Kidney epithelial cell (primary cell): ENCODE results near the gene UBQLN4. TPM values are rescaled to one million over a fixed set of nuclear protein-coding genes. Genes with fewer than 3 reads are reported as not detected.

Experiments used
- DNase-seq: peaks from one replicate; pipeline ENCODE4 v3.0.0-alpha.2; 2010; ENCODE audit warnings: low read depth
- H3K27me3 ChIP-seq: 2 replicates; pipeline ENCODE4 v1.6.0; 2011; ENCODE audit warnings: low read length; ENCODE audit not compliant: control insufficient read depth, insufficient read depth
- H3K36me3 ChIP-seq: 2 replicates; pipeline ENCODE4 v1.5.1; 2011; ENCODE audit warnings: low read length; ENCODE audit not compliant: control insufficient read depth, insufficient read depth
- H3K4me3 ChIP-seq: 2 replicates; pipeline ENCODE4 v1.5.1; 2011; ENCODE audit warnings: low read depth, mild to moderate bottlenecking, control low read depth, low read length
- total RNA-seq: library from RNA; depleted of rRNA; stranded (reverse); fragments of >200 nt; gene quantifications from 2 replicates; pipeline ENCODE4 v1.2.3, GENCODE V29; 2015
- TF ChIP-seq, protein P1 (sequence below): IDR thresholded peaks from 2 replicates; pipeline ENCODE4 v1.5.1; 2011; ENCODE audit warnings: mild to moderate bottlenecking, moderate library complexity, low read length, control low read depth, inconsistent platforms; ENCODE audit not compliant: insufficient read depth, poor library complexity, severe bottlenecking

The UBQLN4 gene
- total RNA-seq, 1 donor from 2014 or later = 28.2 TPM

DNA sequence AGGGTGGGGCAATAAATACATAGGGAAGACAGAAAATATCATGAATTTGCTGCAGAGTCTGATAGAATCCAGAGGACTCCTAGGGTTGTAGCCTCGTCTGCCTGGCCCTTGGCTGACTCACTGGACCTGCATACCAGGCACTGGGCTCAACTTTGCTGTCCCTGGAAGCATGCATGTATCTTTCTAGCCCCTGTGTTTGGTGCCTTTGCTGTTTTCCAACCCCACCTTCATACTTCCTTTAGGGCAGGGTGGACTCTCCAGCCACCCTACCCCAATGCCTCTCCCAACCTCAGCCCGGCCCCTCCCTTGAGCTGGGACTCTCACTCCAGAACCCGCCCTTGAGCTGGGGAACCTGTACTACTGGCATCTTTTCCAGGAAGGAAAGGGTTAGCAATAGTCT, 8.6 kb upstream of the UBQLN4 start:
- no peak for DNase-seq

DNA sequence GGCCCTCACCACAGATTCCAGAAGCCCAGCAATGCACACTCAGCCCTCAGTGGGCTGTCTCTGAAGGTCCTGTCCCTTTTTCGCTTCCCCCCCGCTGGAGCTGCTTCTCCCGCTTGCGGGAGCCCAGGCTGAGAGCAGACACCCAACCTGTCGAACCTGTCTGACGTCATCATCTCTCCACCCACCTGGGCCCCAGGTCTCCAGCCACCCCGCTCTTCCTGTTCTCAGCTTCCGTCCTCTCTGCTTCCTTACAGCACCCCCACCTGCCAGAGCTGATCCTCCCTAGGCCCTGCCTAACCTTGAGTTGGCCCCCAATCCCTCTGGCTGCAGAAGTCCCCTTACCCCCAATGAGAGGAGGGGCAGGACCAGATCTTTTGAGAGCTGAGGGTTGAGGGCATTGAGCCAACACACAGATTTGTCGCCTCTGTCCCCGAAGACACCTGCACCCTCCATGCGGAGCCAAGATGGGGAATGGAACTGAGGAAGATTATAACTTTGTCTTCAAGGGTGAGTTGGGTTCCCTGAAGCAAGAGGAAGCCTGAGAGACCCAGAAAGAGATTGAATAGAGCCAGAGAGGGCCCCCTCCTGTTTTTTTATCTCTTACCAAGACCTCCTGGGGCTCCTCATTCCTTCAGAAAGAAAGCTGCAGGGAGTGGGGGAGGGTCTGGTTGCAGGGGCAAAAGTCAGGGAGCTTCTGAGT, 7.5 kb upstream of the UBQLN4 start, which contains the start of gene RAB25:
Gene RAB25 (plus strand): TSS at position 224 of the 700 bp plus-strand sequence. CDS start 241 bp downstream, at position 465.
- TF ChIP-seq, protein P1, sequence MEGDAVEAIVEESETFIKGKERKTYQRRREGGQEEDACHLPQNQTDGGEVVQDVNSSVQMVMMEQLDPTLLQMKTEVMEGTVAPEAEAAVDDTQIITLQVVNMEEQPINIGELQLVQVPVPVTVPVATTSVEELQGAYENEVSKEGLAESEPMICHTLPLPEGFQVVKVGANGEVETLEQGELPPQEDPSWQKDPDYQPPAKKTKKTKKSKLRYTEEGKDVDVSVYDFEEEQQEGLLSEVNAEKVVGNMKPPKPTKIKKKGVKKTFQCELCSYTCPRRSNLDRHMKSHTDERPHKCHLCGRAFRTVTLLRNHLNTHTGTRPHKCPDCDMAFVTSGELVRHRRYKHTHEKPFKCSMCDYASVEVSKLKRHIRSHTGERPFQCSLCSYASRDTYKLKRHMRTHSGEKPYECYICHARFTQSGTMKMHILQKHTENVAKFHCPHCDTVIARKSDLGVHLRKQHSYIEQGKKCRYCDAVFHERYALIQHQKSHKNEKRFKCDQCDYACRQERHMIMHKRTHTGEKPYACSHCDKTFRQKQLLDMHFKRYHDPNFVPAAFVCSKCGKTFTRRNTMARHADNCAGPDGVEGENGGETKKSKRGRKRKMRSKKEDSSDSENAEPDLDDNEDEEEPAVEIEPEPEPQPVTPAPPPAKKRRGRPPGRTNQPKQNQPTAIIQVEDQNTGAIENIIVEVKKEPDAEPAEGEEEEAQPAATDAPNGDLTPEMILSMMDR = no peak
- Histone ChIP-seq H3K27me3 (no peaks in the 10 kb centered on the region), H3K36me3 (no peaks in the 10 kb centered on the region), H3K4me3 (peak within 1 kb of the TSS; percentile 6)
- no peak for DNase-seq

More for the DNA sequence above, 8.6 kb upstream of the UBQLN4 start:
- H3K4me3 ChIP-seq = no peak overlapping the region
- TF ChIP-seq, protein P1 = no peak
- no peaks in the 10 kb centered on the region for H3K27me3 ChIP-seq
- H3K36me3 ChIP-seq = no peaks in the 10 kb centered on the region

DNA sequence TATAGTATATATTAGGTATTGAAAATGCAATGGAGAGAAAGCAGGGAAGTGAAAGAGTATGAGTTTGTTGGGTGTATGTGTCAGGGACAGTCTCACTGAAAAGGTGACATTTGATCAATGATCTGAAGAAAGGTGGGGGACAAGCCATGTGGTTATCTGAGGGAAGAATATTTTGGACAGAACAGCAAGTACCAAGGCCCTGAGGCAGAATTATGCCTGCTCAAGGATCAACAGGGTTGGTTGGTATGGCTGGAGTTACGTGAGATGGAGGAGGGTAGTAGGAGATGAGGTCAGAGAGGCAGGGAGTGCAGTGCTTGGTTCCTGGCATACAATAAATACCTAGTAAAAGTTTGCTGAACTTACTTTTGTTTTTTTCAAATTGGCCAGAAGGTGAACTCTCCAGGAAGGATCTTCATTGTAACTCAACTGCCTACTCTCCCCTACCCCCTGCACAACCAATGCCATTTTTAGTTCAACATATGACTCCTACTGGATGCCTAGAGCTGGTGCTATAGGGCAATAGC, 2.8 kb upstream of the UBQLN4 start:
- TF ChIP-seq, protein P1 = no peak
- Histone ChIP-seq H3K27me3 (no peaks in the 10 kb centered on the region), H3K36me3 (no peaks in the 10 kb centered on the region), H3K4me3 (no peak overlapping the region)
- no peak for DNase-seq

DNA sequence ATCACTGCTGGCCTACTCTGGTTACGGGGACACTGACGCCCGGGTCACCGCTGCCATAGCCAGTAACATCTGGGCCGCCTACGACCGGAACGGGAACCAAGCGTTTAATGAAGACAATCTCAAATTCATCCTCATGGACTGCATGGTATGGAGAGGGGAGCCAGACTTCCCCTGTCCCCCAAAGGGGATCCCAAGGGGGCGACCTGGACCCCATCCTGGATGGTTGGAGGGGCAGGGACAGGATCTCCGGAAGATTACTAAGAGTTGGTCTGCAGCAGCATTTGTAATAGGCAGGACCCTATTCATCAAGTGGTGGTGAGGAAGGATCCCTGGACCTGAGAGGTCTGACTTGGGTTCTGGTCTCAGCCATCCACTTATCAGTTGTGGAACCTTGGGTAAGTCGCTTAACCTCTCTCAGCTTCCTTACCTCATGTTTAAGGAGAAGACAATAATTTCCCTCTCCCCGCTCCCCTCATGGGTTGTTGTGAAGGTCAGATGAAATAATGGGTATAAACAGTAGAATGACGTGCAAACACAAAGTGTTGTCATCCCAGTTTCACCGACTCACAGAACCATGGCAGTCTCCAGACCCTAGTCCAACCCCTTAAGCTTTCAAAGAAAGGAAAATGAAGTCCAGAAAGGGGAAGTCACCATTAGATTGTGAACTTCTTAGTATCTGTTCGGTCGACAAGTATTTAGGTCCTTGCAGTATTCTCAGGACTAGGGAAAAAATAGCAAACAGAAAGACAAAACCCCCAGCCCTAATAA, 1.9 kb upstream of the UBQLN4 start:
- no peaks in the 10 kb centered on the region for H3K36me3 ChIP-seq
- DNase-seq = no peak
- TF ChIP-seq, protein P1 = no peak
- no peaks in the 10 kb centered on the region for H3K27me3 ChIP-seq
- H3K4me3 ChIP-seq = peak overlapping the region; percentile 65

DNA sequence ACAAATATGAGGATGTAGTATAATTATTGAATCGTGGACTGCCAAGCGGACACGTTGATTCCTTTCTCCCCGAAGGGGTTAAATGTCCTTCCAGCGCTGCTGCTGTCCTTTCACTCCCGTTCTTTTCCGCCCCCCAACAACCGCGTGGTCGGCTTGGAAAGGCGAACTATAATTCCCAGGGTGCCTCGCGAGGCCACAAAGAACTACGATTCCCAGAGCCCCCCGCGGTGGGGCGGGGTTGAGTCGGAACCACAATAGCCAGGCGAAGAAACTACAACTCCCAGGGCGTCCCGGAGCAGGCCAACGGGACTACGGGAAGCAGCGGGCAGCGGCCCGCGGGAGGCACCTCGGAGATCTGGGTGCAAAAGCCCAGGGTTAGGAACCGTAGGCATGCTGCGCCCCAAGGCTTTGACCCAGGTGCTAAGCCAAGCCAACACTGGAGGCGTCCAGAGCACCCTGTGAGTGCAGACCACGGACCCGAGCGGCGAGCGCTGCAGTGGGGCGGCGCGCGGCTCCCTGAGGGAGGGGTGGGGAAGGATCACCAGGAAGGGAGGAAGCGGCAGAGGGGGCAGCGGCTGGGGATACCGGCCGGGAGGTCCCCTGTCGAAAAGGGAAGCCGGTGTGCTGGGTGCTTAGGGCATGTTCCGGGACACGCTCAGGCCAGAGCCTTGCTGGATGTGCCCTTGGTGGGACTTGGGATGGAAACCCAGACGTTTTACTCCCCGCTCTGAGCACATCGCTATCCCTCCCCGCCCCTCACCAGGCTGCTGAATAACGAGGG, 1.1 kb upstream of the UBQLN4 start, which contains the start of gene LAMTOR2:
Gene LAMTOR2 (plus strand): TSS at position 283 of the 781 bp plus-strand sequence. CDS start 108 bp downstream, at position 391.
- TF ChIP-seq, protein P1 = no peak
- peak within 1 kb of the TSS; percentile 65 for H3K4me3 ChIP-seq
- H3K36me3 ChIP-seq = no peaks in the 10 kb centered on the region
- DNase-seq = peak; percentile 82
- no peaks in the 10 kb centered on the region for H3K27me3 ChIP-seq
